NCI-H226 (cell line): ENCODE measurements around the gene KIF25.

Experiments used
- DNase-seq: peaks from one replicate; pipeline ENCODE4 v3.0.0-alpha.2; 2015

KIF25 gene

DNA sequence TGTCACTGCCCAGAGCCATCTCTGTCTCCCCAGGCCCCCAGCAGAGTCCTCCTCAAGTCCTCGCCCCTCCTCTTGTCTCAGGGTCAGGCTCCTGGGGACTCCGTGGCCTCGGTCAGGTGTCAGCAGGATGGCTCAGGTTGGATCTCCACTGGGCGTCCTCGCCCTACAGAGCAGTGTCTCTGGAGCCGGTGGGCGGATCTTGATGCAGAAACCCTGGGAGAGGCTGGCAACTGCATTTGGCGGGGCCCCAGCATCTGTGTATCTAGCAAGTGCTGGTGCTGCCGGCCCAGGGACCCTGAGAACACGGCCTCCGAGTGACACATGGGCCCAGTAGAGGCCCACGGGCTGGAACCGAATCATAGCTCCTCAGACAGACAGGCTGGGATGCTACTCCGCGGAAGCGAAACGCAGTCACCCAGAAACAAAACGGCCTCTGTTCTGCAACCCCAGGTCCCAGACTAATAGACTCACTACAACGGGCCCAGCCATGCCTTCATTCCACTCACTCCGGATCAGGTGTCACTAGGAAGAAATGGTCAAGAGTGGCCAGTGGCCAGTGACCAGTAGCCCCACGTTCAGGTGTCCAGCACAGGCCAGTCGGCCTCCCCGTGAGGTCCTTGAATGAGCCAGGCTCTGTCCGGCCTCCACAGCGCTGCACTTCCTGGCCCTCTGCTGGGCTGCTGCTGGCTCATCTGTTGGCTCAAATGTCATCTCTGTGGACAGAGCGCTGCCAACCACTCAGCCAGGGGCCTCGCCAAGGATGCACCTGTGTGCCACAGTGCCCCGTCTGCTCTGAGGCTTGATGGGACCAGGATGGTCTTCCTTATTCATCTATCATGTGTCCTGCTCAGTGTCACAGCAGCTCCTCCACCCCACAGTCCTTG lies 94.2 kb downstream of the KIF25 start:
- DNase-seq, result no peak

DNA sequence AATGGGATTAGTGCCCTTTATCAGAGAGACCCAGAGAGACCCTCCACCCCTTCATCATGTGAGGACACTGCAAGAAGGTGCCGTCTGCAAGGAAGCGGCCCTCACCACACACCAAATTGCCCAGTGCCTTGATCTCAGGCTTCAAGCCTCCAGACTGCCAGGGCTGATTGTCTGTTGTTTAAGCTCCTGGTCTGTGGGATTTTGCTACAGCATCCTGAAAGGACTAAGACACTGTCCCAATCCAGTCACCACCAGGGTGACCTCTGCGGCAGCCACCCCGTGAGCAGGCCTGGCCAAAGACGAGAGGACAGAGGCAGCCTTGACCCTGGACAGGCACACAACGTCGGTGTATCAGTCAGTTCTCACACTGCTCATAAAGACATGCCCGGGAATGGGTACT lies 95.1 kb downstream of the KIF25 start:
- no peak for DNase-seq

DNA sequence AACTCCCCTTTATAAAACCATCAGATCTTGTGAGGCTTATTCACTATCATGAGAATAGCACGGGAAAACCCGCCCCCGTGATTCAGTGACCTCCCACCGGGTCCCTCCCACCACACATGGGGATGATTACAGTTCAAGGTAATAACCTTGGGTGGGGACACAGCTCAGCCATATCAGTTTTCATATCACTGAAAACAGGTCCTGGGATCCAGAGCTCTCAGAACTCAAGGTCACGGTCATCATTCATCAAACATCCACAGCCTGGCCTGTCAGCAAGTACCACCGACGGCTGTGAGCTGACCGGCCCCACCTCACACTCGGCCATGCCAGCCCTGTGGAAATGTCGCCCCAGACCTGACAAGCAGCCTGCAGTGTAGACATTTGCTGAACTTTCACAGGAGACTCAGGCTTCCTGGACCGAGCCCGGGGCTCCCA lies 95.6 kb downstream of the KIF25 start:
- no peak for DNase-seq

DNA sequence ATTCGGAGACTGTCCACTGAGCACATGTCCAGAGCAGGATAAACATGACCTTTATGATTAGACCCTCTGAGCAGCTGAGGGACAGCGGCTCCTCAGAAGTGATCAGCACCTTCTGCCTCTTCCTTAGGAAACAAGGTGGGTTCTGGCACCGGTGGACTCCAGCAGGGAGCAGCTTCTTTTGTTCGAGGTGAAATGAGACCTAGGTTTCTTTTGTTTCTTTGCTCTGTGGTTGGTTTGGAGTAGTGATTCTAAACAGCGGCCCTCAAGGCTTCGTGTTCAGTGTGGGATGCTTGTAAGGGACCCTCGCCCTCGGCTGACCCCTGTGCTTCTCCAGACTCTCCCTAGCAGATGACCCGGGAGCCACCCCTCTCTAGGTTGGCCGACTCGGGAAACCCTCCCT lies 96.2 kb downstream of the KIF25 start:
- DNase-seq, result no peak
